ENCODE data around the gene HAPLN1.

Gene HAPLN1

DNA sequence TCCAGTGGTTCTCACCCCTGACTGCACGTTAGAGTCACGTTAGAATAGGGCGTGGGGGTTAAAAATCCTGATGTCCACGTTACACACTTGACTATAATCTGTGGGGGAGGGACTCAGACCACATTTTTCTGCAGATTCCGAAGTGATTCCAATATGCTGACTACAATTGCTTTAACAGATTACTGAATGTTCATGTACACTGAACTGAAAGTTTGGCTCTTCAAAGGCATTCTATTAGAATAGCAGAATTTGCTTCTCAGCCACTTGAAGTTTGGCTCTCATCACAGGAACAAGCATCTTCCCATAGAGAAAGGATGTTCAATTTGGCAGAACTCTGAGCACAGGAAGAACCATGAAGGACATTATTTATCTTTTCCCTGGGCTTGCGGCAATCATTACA lies 84.5 kb downstream of the HAPLN1 start:
- DNase-seq = no peak

DNA sequence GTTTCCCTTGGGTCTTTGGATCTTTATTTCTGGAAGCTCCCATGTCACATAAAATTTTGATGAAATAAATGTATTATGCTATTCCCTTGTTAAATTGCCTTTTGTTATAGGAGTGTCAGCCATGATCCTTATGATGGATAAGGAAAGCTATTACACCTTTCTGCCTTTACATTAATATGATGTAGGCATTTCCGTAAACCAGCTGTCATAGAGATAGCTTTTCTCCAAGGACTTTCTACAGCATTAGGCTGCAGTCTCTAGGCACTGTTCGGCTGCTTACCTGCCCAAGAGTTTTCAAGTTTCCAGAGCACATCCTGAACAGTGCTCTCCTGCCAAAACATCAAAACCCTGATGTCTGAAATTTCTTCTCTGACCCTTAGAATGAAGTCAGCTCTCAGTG lies 87.4 kb downstream of the HAPLN1 start:
- DNase-seq = no peak

DNA sequence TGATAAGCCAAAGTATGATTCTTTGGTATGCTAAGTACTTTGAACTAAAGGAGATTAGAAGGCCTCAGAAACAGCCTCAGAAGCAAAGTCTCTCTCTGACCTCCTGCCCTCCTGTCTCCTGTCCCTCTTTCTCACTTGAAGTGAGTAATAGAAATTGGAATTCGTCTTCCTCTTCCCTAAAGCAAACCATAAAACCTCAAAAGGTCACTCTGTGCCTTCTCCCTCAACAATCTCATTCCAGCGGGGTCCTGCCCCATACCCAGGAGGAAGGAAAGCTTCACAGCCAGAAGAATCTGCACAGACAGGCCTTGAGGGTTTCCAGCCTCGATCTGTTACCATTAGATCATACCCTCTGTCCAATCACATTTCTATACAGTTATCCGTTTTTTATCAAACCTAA lies 87.8 kb downstream of the HAPLN1 start:
- DNase-seq = no peak

DNA sequence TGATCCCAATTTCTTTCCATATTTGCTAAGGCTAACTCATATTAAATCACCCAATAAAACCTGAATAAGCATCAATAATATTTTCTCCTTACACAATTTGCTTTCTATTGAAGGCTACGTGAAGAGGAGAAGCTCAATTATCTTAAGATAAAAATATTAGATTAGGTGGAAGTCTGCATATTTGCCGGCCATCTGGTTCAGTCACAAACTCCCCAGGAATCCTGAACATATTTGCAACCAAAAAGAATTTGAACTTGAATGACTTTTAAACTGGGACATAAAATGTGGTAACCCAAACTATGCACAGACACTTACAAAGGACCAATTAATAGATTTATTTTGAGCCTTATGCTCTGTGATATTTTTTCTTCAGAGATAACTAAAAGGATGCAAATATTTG lies 92.3 kb downstream of the HAPLN1 start:
- DNase-seq = no peak

DNA sequence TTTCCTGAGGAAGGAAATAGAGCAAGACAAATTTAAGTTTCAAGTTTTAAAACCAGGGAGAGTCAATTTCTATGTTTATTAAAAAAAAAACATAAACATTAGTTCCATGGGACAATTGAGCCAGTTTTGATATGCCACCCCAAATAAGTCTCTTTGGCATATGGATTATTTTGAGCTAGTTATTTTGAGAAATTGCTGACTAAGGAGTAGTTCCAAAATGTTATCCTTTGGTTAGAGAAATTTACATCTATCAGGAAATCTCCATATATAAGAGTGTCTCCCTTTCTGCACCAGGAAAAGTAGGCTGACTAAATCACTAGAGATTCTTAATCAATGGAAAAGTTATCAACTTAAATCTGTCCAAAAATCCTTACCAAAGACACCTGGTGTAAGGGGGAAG lies 105.8 kb downstream of the HAPLN1 start:
- no peak for DNase-seq

DNA sequence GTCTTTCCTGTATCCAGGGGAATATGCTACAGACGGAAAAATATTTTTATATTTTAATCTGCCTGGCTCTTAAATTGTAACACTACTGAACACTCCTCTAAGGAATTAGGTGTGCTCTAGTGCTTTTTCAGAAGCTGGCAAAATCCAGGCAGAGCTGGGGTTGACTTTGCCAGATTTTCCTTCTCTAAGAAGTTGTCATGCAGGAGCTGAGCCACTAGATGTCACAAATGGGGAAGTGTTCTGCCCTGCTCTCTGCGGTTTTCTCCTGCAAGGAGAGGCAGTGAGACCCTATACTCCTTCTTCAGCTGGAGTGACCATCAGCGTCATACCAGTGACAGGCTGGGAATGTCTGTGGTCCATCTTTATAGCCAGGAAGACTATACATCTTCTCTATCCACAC lies 112.5 kb downstream of the HAPLN1 start:
- no peak for DNase-seq

DNA sequence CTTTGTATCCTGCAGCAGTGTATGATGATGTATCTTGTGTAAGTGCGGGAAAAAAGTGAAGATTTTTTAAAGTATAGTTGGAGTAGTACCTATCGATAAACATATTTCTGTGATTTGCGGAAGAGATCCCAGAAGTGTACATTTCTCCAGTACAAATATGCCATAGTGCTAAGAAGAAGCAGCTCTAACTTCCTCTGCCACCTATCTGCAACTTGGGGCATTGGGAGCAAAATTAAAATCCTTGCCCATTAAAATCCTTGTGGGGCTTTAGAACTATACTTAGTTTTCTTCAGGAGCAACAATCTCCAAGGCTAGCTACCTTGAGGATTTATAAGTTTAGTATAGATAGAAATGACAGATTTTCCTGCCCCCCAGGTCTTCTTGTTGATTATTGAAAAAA lies 125.4 kb downstream of the HAPLN1 start:
- DNase-seq = no peak

DNA sequence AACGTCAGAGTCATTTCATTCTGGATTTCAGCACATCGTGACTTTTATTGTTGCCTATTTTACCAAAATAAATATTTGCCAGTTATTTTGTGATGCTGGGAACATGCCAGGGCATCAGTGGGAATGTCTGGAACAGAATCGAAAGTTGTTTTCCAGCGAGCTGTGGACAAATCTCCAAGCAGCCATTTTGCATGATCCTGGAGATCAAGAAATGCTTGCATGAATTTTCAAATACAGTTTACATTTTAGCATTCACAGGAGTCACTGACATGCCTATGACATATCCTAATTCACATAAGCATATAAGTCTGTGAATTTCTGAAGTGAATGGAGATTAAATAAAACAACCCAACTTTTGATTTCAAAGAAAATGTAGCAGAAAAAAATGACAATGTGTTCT lies 129.7 kb downstream of the HAPLN1 start:
- no peak for DNase-seq

DNA sequence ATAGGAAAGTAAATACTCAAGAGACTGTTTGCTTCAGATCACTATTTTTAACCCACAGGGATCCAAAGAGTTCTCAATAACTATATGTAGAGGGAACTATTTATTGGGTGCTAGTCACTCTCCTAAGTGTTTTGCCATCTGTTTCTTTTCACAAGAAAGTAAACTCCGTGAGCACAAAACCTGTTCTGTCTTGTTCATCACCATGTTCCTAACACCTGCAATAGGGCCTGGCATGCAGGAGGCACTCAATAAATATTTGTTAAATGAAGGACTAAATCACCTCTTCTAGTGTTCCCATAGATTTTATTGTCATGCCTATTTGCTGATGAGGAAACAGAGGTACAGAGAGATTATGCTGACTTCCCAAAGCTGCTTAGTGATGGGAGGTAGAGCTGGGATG lies 130.9 kb downstream of the HAPLN1 start:
- no peak for DNase-seq
